MCF 10A (cell line): ENCODE data around the gene TRIM66. TPM values are rescaled to one million over a fixed set of nuclear protein-coding genes. Genes with fewer than 3 reads are reported as not detected.

Experiments used
- BruUV-seq: library from RNA; stranded (reverse); fragments of 400-500 nt; replicated peaks from 2 replicates; lab custom pipeline; 2021; lab: Mats Ljungman, UMichigan
- CTCF ChIA-PET: fragments of 300-600 bp; sonication (Branson Sonifier 250); formaldehyde crosslinking; extraction: SDS; loops from one replicate; lab custom pipeline; 2021; ENCODE audit warnings: antibody characterized with exemption, inconsistent platforms; lab: Yijun Ruan, JAX
- POLR2A ChIA-PET: fragments of 300-600, 350-650 bp; sonication (Branson Sonifier 250); formaldehyde crosslinking; extraction: SDS; loops from one replicate; lab custom pipeline; 2020; ENCODE audit warnings: antibody characterized with exemption, inconsistent platforms; lab: Yijun Ruan, JAX
- DNase-seq: peaks from one replicate; pipeline ENCODE4 v3.0.0-alpha.2; 2018; ENCODE audit not compliant: unreplicated experiment
- H3K27ac Mint-ChIP-seq: one replicate; pipeline ENCODE4 v1.8.0; 2022; ENCODE audit warnings: mild to moderate bottlenecking, low read depth, mixed read lengths; ENCODE audit not compliant: unreplicated experiment
- H3K27me3 Mint-ChIP-seq: one replicate; pipeline ENCODE4 v1.8.0; 2022; ENCODE audit warnings: mixed read lengths; ENCODE audit not compliant: insufficient read depth, unreplicated experiment
- H3K36me3 Mint-ChIP-seq: one replicate; pipeline ENCODE4 v1.8.0; 2022; ENCODE audit warnings: mild to moderate bottlenecking, moderate library complexity, mixed read lengths; ENCODE audit not compliant: insufficient read depth, unreplicated experiment
- H3K4me1 Mint-ChIP-seq: one replicate; pipeline ENCODE4 v1.8.0; 2022; ENCODE audit warnings: mixed read lengths; ENCODE audit not compliant: insufficient read depth, unreplicated experiment
- H3K4me3 Mint-ChIP-seq: one replicate; pipeline ENCODE4 v1.8.0; 2022; ENCODE audit warnings: mild to moderate bottlenecking, moderate library complexity, mixed read lengths; ENCODE audit not compliant: unreplicated experiment
- H3K9me3 Mint-ChIP-seq: one replicate; pipeline ENCODE4 v1.8.0; 2022; ENCODE audit warnings: mixed read lengths; ENCODE audit not compliant: unreplicated experiment
- CTCF ChIP-seq: fragments of 200-600 bp; IDR thresholded peaks from one replicate; pipeline ENCODE4 v1.8.0; 2022; ENCODE audit warnings: antibody characterized with exemption, mild to moderate bottlenecking; ENCODE audit not compliant: unreplicated experiment
- intact Hi-C: fragments of 100-400 bp; cut with micrococcal nuclease; formaldehyde crosslinking; loops from 2 replicates; pipeline ENCODE4 v1.14.1; 2022
- total RNA-seq: library from RNA; stranded (reverse); gene quantifications from 2 replicates; pipeline ENCODE4 v1.2.3, GENCODE V29; 2022

TRIM66 gene
- total RNA-seq, 1 experiment from 2014 or later: 27.3 TPM

GRCh38 chr11:8685306-8685705 is 2.8 kb upstream of the TRIM66 start:
- intact Hi-C loops: loop anchor here (5.0 to 10.0 kb wide), 2 partner anchors 353 to 449 kb away; no protein-coding TSS in a partner anchor
- CTCF ChIA-PET: interaction anchor here (0.6 to 1.8 kb wide), 3 partner anchors 272 to 596 kb away, joined by 3 to 5 read pairs (median 4); no protein-coding TSS in a partner anchor
- Mint-ChIP-seq H3K4me3 (peak overlapping the region; percentile 81), H3K27ac (peak overlapping the region; percentile 98), H3K9me3 (peaks cover 7% of the 10 kb centered on the region), H3K4me1 (peaks cover 41% of the 10 kb centered on the region), H3K36me3 (peaks cover 81% of the 10 kb centered on the region), H3K27me3 (no peaks in the 10 kb centered on the region)
- DNase-seq: no peak
- POLR2A ChIA-PET: interaction anchor here (0.6 to 4.8 kb wide), 5 partner anchors 14 to 704 kb away, joined by 3 to 66 read pairs (median 3); a partner anchor contains a TSS
- no TSS peak for BruUV-seq
- no peak for TF ChIP-seq CTCF

GRCh38 chr11:8684600-8685290 is 2.3 kb upstream of the TRIM66 start:
- Mint-ChIP-seq H3K9me3 (peaks cover 8% of the 10 kb centered on the region), H3K27ac (peak overlapping the region; percentile 98), H3K4me1 (peaks cover 41% of the 10 kb centered on the region), H3K36me3 (peaks cover 76% of the 10 kb centered on the region), H3K27me3 (no peaks in the 10 kb centered on the region), H3K4me3 (peak overlapping the region; percentile 81)
- BruUV-seq: no TSS peak
- POLR2A ChIA-PET: interaction anchor here (0.9 to 4.8 kb wide), 7 partner anchors 14 to 279 kb away, joined by 3 to 66 read pairs (median 24); partner anchors contain the start of gene TMEM9B
- no peak for TF ChIP-seq CTCF
- intact Hi-C loops: loop anchor here (1.0 to 10.0 kb wide), 3 partner anchors 84 to 450 kb away; no protein-coding TSS in a partner anchor
- DNase-seq: no peak
- CTCF ChIA-PET: interaction anchor here (1.8 kb wide), 1 partner anchor 275 kb away, joined by 4 read pairs; no protein-coding TSS in a partner anchor

GRCh38 chr11:8683115-8683807 is 796 bp upstream of the TRIM66 start:
- H3K27ac Mint-ChIP-seq: peak overlapping the region; percentile 98
- POLR2A ChIA-PET: interaction anchor here (0.6 to 4.5 kb wide), 38 partner anchors 8 to 890 kb away, joined by 3 to 63 read pairs (median 5); partner anchors contain the start of genes AKIP1, TMEM9B and ZNF143
- BruUV-seq: TSS peak; percentile 43

More at GRCh38 chr11:8683115-8683807, 796 bp upstream of the TRIM66 start:
- Mint-ChIP-seq H3K4me3 (peak overlapping the region; percentile 81), H3K9me3 (peaks cover 8% of the 10 kb centered on the region), H3K27me3 (no peaks in the 10 kb centered on the region), H3K4me1 (peaks cover 41% of the 10 kb centered on the region), H3K36me3 (peaks cover 61% of the 10 kb centered on the region)
- no peak for DNase-seq
- intact Hi-C loops: loop anchor here (2.0 to 10.0 kb wide), 2 partner anchors 232 to 452 kb away; no protein-coding TSS in a partner anchor
- CTCF ChIA-PET: interaction anchor here (0.6 to 1.9 kb wide), 13 partner anchors 45 to 454 kb away, joined by 3 to 10 read pairs (median 3); no protein-coding TSS in a partner anchor
- no peak for TF ChIP-seq CTCF
